Measurements from ENCODE around the gene IQCK.

Gene IQCK

DNA sequence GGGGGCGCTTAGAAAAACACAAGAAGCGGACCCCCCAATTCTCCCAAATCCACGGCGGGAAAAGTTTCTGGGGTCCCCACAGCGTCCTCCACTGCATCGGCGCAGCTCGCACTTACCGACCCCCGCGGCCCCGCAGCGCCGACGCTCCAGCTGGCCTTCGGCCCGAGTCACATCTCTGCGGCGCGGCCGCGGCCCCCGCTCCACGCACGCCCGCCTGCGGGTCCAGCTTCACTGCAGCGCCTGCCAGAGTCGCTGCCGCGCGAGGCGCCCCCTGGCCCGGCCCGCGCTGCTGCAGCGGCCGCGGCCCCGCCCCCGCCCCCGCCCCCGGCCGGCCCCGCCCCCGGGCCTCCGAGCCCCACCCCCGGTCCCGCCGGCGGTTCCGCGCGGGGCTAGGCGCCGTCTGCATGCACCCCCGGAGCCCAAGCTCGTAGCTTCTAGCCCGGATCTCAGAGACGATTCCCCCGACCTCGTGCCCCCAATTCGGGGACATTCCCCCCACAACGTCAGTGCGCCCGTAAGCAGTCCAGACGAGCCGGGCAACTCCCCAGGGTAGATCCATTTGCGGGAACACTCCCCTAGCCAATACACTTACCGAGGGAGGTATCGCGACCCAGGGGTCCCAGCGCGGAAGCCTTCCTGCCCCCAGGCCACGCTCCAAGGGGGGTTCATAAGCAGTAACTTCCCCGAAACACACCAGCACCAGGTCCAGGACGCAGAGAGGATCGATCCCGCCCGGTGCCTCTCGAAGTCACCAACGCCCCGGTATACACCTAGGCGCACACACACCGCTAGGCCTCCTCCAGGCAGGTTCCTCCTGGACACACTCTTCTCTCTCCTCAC lies 166.8 kb downstream of the IQCK start, which contains the start of gene GPRC5B:
Gene GPRC5B (minus strand): TSS at position 238 of the 840 bp plus-strand sequence. CDS start 12,003 bp downstream, outside the sequence.
- DNase-seq (ENCODE audit: low spot score) = peak; percentile 33

DNA sequence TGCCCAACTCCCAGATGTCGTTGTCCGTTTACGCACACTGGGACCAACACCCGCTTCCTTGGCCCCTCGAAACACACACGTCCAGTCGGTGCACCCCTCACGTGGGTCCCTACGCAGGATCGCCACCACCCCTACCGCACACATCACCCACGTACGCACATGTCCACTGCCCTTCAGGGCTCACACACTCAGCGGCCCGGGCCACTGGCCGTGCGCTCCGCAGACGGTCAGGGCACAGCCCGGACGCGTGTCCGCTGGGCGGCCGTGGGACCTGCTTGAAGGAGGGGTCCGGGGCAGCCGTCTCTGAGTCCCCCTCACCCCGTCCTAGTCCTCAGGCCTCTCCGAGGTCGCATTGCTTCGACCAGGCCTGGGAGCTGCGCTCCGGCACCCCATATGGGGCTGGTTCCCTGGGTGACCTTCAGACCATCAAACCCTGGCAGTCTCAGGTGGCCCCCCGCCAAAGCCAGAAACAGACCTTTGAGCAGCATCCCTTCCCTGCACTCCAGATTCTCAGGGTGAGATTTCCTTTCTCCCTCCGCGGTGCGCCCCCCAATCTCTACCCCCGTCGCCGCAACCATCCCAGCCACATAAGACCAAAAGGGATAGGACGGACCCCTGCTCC lies 167.5 kb downstream of the IQCK start:
- DNase-seq (ENCODE audit: low spot score) = no peak

DNA sequence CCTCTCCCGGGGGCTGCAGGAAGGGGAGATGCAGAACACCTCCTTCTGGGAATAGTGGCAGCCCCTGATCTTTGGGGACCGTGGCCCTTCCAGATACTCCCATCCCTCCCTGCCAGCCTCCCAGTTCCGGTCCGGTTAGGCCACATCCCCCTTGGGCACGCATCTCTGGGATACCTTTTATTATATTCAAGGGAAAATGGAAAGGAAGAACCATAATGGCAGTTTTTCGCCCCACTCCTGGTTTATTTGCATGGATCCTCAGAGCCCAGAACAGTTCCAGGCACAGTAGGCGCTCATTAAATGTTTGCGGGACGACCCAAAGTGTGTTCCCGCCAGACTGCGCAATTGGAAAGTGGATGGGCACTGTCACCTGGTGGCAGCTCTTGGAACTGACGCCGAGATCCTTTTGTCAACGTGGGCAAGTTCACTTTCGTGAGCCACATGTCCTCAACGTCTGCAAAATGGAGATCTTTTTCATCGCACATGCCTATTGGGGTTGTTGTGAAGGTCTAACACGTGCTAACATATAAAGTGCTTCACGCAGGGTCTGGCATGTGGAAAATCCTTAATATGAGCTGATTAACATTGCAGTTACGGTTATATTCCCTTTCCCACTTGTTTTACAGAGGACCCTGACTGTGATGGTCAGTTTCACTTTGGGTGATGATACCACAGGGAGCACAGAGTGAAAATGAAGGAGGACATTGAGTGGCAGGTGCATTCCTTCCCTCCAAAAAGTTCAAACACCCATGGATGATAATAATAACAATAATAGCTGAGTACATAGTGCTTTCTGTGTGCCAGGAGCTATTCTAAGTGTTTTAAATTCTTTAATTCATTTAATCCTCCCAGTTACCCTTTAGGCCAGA lies 168.2 kb downstream of the IQCK start:
- peak; percentile 85 for DNase-seq (ENCODE audit: low spot score)

DNA sequence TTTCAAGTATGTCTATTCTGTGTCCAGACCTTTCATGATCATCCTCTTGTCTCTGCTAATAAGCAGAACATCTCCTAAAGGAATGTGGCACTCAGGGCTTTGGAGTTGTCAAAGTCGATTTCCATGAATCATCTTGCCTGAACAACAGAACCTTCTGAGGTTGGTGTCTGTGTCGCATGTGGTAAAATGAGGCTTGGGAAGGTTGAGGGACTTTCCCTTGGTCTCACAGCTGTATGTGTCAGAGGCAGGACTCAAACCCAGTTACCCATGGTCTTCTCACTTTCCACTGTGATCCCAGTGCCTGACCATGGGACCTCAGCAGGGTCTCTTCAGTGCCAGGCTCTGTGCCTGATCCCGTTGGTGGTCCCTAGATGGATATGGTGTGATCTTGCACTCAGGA lies 170.8 kb downstream of the IQCK start:
- DNase-seq (ENCODE audit: low spot score) = no peak

DNA sequence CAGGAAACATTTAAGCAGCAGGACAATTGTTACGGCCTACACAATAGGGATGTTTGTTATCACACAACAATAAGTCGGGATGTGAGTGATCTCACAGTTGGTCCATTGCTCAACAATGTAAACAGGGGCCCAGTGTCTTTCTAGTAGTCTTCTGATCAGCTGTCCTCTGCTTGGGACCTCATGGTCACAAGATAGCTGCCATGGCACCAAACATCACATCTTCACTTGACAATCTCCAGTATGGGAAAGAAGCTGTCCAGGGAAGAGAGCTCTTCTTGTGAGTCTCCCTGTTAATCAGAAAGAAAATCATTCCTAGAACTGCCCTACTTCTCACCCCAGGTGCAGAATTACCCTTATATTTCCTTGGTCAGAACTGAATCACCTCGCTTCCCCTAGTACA lies 172.8 kb downstream of the IQCK start:
- no peak for DNase-seq (ENCODE audit: low spot score)

DNA sequence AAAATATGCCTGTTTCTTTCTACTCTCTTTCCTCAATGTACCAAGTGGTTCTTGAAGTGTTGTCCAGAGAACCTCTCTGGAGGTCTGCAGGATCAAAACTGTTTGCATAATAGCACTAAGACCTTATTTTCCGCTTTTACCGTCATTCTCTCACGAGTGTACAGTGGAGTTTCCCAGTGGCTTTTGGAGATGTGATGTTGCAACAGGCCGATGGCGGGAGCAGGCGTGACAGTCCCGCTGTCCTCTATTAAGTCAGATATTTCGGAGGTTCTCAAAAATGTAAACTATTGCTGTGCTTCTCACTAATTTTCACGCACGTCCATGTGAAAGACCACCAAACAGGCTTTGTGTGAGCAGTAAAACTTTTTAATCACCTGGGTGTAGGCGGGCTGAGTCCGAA lies 174.8 kb downstream of the IQCK start:
- no peak for DNase-seq (ENCODE audit: low spot score)

DNA sequence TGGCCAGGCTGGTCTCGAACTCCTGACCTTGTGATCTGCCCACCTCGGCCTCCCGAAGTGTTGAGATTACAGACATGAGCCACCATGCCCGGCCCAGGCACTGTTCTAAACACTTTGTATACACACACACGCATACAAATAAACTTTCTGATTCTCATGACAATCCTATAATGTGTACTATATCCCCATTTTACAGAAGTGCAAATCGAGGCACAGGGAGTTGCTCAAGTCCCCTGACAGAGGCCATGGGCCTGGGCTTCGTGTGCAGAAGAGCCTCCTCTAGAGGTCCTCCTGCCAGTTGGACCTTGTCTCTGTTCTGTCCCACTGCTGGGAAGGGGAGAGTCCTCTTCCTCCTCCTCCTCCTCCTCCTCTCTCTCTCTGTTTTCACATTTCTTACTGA lies 176.5 kb downstream of the IQCK start:
- no peak for DNase-seq (ENCODE audit: low spot score)

DNA sequence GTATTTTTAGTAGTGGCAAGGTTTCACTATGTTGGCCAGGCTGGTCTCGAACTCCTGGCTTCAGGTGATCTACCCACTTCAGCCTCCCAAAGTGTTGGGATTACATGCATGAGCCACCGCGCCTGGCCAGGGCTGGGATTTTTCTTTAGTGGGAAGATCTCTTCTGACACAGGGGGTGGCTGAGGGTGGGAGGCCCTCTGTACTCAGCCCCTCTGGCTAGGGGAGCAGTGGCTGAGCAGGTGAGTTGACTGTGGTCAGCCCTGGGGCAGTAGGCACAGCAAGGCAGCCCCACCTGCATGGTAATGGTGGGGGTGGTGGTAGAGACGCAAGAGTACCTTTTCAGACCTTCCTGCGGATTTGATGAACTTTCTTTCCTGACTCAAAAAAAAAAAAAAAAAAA lies 178.9 kb downstream of the IQCK start:
- no peak for DNase-seq (ENCODE audit: low spot score)

DNA sequence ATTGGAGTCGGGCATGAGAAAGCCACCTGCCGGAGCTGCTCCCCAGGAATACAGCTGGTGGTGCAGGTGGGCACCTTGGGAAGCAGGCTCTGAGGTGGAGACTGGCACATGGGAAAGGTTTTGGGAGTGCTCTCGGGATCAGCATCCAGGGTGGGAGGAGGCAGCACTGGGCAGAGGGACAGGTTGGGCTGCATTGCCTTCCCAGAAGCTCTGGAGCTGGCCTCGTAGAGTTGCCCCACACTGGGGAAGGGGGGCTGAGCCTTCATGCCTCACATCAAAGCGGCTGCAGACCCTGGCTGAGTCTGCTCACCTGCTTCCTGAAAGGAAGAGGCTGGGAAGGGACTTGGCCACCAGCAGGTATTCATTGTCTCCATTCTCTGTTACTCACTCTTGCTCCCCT lies 180.1 kb downstream of the IQCK start:
- no peak for DNase-seq (ENCODE audit: low spot score)

DNA sequence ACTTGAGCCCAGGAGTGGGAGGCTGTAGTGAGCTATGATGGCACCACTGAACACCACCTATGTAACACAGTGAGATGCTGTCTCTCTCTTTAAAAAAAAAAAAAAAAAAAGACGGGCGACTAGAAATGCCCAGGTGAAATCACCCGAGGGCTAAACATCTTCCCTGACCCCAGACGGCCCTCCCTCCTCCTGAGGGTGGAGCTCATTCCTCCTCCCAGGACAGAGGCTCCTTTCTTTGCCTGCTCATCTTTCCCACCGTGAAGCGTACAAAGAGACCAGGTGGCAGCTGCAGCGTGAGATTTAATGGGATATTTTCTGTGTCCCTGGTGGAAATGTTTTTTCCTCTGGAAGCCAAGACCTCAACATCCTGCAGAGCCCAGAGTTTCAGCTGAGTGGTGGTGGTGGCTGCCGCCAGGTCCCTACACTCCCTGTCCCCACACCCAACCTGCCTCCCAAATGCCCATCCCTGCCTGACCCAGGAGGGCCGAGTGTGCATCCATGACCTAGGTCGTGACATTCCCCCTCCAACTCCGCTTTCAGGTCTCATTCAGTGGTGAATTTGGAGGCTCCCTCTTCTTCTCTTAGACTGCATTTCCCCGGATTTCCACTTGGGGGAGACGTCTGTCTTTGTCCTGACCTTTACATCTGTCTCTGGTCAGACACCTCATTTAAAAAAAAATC lies 181.0 kb downstream of the IQCK start:
- DNase-seq (ENCODE audit: low spot score) = peak; percentile 76

DNA sequence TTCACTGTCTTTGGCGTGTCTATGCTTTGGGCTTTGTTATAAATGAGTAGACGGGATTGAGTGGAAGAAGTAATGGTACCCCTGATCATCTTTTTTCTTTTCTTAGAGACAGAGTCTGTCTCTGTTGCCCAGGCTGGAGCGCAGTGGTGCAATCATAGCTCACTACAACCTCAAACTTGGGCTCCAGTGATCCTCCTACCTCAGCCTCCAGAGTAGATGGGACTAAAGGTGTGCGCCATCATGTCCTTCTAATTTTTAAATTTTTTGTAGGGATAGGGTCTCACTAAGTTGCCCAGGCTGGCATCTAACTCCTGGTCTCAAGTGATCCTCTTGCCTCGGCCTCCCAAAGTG lies 181.5 kb downstream of the IQCK start:
- no peak for DNase-seq (ENCODE audit: low spot score)

DNA sequence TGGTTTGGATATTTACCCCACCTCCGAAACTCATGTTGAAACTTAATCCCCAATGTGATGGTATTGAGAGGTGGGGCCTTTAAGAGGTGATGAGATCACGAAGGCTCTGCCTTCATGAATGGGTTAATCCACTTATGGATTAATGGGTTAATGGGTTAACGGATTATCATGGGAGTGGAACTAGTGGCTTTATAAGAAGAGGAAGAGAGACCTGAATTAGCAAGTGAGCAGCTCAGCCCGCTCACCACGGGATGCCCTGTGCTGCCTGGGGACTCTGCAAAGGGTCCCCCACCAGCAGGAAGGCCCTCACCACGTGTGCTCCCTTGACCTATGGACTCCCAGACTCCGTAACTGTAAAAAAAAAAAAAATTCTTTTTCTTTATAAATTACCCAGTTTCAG lies 183.1 kb downstream of the IQCK start:
- DNase-seq (ENCODE audit: low spot score) = no peak

DNA sequence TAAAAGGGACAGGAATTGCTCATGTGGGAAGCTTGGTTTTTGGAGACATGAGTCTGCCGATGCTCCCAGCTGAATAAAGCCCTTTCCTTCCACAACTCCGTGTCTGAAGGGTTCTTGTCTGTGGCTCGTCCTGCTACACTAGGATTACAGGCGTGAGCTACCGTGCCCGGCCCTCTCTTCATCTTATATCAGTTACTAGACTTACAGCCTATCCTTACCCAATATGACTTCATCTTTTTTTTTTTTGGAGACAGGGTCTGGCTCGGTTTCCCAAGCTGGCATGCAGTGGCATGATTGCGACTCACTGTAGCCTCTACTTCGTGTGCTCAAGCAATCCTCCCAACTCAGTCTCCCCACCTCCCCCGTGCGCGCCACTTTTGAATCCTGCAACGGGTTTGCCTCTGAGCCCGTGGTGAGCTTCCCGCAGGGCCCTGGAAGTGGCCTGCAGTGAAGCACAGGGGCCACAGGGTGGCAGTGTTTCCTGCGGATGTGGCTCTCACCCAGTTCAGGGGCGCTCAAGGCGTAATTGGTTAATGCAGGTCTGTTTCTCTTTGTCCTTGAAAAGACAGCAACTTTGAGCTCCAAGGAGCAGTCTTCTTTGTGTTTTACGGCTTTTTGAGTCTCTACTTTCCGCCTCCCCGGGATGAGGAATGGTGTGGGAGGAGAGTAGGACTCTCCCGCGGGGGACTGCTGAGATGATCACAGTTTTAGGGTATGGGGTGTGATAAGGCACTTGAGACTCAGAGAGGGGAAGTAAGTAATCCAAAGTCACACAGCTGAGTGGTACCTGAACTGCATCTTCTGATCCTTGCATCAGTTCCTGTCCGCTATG lies 189.3 kb downstream of the IQCK start:
- peak; percentile 86 for DNase-seq (ENCODE audit: low spot score)
